ENCODE results near the gene NEUROG3. TPM values are rescaled to one million over a fixed set of nuclear protein-coding genes. Genes with fewer than 3 reads are reported as not detected.

The NEUROG3 gene
- total RNA-seq, 2 donors from 2014 or later, result 3.1 to 4.0 TPM

DNA sequence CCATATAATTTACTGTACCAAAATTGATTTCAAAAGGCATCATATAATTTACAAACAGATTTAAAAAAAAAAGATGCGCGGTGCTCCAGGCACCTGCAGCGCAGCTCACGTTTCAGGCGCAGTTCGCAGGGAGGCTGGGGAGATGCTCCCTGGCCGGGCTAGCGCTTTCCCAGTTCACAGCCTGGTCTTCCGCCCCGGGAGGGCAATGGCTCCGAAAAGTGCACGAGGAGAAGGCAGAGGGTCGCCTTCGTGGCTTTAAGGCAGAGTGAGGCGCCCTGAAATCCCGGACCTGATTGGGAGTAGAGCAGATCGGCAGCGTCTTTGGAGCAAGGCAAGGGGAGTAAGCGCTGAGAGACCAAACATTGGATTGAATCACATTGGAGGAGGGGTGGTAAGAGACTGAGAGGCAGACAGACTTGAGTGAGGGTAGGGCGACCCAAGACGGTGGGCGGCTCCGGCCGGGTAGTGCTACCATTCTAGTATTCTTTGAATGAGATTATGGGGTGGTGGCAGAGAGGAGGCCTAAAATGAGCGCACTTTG is 1.5 kb downstream of the NEUROG3 start:
- DNase-seq, result no peak
- no peak for TF ChIP-seq CTCF (IDR thresholded peaks at IDR 0.05)
- no peaks in the 10 kb centered on the region for H3K9me3 ChIP-seq
- H3K27ac ChIP-seq, result no peak overlapping the region
- H3K9ac ChIP-seq (ENCODE audit: low read depth in 2 of 2, low read length in 2 of 2), result no peak overlapping the region
- H3K4me1 ChIP-seq, result no peaks in the 10 kb centered on the region
- no peak overlapping the region for H3K4me3 ChIP-seq
- no peaks in the 10 kb centered on the region for H3K36me3 ChIP-seq
- H3K27me3 ChIP-seq, result peaks cover 79% of the 10 kb centered on the region
- intact Hi-C loops (cut with DNase I), result no loop called here

DNA sequence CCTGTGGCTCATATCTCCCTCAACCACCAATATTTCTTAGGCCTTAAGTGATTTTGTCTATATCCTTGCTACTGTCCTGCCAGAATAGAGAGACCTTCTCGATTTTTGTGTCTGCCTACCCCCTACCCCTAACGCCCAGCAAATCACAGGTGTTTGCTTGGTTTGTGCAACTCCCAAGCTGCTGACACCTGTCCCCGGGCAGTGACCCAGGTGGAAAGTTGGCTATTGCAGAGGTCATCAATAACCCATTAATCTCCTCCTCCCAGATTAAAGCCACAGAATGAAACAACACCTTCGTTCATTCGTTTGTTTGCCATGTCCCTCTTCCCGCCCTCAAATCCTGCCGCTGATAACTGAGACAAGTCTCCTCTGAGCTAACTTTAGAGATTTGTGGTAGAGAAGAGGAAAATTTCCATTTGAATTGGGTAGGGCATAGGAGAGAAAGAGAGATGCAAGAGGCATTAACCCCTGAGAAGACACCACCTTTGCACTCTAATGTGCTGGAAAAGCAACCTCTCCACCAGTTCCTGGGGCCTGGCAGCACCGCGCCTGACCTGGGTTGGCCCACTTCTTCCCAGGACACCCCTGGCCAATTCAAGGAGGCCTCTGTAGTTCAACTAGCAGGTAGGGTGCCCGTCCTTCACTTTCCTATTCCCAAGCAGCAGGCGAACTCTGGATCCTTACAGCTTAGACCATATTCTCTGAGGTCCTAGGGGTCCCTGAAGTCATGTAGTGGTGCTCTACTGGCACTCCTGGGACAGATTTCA is 3.0 kb downstream of the NEUROG3 start:
- no peaks in the 10 kb centered on the region for H3K36me3 ChIP-seq
- no peak overlapping the region for H3K4me3 ChIP-seq
- TF ChIP-seq CTCF (IDR thresholded peaks at IDR 0.05), result no peak
- H3K9me3 ChIP-seq, result no peaks in the 10 kb centered on the region
- H3K9ac ChIP-seq (ENCODE audit: low read depth in 2 of 2, low read length in 2 of 2), result no peak overlapping the region
- no peak for DNase-seq
- H3K4me1 ChIP-seq, result no peaks in the 10 kb centered on the region
- intact Hi-C loops (cut with DNase I), result no loop called here
- no peak overlapping the region for H3K27ac ChIP-seq
- peaks cover 72% of the 10 kb centered on the region for H3K27me3 ChIP-seq

DNA sequence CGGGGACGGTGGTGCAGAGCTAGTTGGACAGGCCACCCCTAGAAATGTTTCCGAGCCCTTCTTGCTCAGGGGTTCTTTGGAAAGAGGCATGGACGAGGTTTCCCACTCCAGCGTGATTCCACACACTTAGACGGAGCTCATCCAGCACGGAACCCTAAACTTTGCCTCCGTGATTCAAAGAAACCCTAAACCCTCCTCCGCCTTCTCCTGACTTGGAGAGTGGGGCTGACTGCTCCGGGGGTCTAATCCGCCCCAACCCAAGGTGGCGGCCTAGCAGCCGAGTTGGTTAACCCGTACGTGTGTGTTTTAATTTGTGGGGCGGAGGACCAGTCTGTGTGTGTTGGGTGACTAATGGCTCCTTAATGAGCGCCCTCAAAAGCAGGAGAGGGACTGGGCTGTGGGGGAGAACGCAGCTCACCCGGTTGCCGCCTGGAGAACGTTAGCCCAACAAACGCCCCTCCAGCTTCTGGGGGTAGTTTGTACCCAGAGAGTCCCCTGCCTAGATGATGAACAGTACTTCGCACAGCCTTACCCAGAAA is 3.8 kb downstream of the NEUROG3 start:
- Histone ChIP-seq H3K4me1 (no peaks in the 10 kb centered on the region), H3K27ac (no peak overlapping the region), H3K27me3 (peaks cover 66% of the 10 kb centered on the region), H3K36me3 (no peaks in the 10 kb centered on the region), H3K4me3 (no peak overlapping the region), H3K9ac (ENCODE audit: low read depth in 2 of 2, low read length in 2 of 2) (no peak overlapping the region), H3K9me3 (no peaks in the 10 kb centered on the region)
- DNase-seq, result no peak
- TF ChIP-seq CTCF (IDR thresholded peaks at IDR 0.05), result no peak
- intact Hi-C loops (cut with DNase I), result no loop called here

- TF ChIP-seq CTCF (IDR thresholded peaks at IDR 0.05), result no peak
- no peaks in the 10 kb centered on the region for H3K9me3 ChIP-seq
- no peaks in the 10 kb centered on the region for H3K4me1 ChIP-seq
- no peak overlapping the region for H3K4me3 ChIP-seq
- H3K36me3 ChIP-seq, result no peaks in the 10 kb centered on the region
- no peak for DNase-seq
- peaks cover 59% of the 10 kb centered on the region for H3K27me3 ChIP-seq
- H3K9ac ChIP-seq (ENCODE audit: low read depth in 2 of 2, low read length in 2 of 2), result no peak overlapping the region
- H3K27ac ChIP-seq, result no peak overlapping the region
- intact Hi-C loops (cut with DNase I), result no loop called here
These were observed 4.5 kb downstream of the NEUROG3 start for GRCh38 chr10:69568472-69569395.

- no peak overlapping the region for H3K9ac ChIP-seq (ENCODE audit: low read depth in 2 of 2, low read length in 2 of 2)
- H3K36me3 ChIP-seq, result no peaks in the 10 kb centered on the region
- no peaks in the 10 kb centered on the region for H3K9me3 ChIP-seq
- H3K27me3 ChIP-seq, result peaks cover 51% of the 10 kb centered on the region
- H3K4me3 ChIP-seq, result no peak overlapping the region
- H3K27ac ChIP-seq, result no peak overlapping the region
- DNase-seq, result no peak
- no peak for TF ChIP-seq CTCF (IDR thresholded peaks at IDR 0.05)
- no peaks in the 10 kb centered on the region for H3K4me1 ChIP-seq
- intact Hi-C loops (cut with DNase I), result no loop called here
These were observed 5.3 kb downstream of the NEUROG3 start for GRCh38 chr10:69567920-69568319.

All from colonic mucosa (tissue), 4 donors.